NCI-H2196 (cell line): ENCODE results near the gene JADE3.

Source experiments
- DNase-seq: peaks from one replicate; lab custom pipeline; 2025; ENCODE audit not compliant: unreplicated experiment; lab: John Stamatoyannopoulos, UW

JADE3 gene

GRCh38 chrX:46912098-46912602, at the start of gene JADE3:
Gene JADE3 (plus strand): TSS chrX:46912421. CDS start chrX:46984895, 72,474 bp downstream.
- DNase-seq = peak; percentile 60

DNA sequence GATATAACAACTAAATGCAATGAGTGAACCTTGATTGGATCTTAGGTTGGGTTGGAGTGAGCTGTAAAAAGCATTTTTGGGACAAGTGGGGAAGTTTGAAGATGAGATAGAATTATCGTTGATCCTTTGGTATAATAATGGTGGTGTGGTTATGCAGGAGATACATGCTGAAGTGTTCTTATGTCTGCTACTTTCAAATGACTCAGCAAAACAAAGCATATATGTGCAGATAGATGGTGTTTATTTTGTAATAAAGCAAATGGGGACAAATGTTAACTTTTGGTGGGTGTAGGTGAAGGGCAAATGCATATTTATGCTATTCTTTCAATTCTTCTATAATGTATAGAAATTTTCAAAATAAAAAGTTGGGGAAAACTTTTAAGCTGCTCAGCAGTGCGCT, 49.1 kb upstream of the JADE3 start:
- no peak for DNase-seq

GRCh38 chrX:46864606-46865005, 47.6 kb upstream of the JADE3 start:
- no peak for DNase-seq

GRCh38 chrX:46865281-46865680, 46.9 kb upstream of the JADE3 start:
- DNase-seq = no peak

DNA sequence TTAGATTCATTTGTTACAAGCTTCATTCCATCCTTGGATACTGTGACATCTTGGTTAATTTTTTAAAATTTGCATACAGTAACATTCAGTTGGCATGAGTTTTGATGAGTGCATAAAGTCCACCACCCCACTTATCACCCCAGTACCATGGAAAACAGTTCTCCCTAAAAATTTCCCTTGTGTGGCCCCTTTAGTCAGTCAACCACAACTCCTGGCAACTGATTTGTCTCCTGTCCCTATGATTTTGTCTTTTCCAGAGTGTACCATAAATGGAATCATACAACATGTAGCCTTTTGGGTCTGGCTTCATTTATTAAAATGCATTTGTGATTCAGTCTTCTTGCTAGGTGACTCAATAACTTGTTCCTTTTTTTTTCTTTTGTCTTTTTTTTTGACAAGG, 45.5 kb upstream of the JADE3 start:
- no peak for DNase-seq

DNA sequence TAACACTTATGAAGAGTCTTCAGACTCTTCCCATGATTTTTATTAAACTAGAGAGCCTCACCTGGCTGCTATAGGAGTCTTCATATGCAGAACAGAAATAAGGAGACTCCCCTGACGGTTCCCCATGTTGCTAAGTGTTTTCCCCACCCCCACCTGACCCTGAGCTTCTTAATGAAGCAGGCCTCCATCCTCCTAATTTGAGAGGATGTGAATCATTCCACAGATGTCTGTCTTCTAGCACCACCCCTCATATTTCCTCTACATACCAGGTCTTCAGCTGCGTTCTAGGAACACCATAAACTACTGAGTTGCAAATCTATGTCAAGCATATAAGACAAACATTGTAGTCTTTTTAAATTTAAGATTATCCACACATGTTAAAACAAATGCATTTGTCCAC, 38.5 kb upstream of the JADE3 start:
- no peak for DNase-seq

GRCh38 chrX:46876901-46877300, 35.3 kb upstream of the JADE3 start:
- DNase-seq = no peak

- no peak for DNase-seq
Observed at GRCh38 chrX:46882266-46882665, 30.0 kb upstream of the JADE3 start.

- DNase-seq = no peak
Observed at GRCh38 chrX:46884799-46885198, 27.4 kb upstream of the JADE3 start.

DNA sequence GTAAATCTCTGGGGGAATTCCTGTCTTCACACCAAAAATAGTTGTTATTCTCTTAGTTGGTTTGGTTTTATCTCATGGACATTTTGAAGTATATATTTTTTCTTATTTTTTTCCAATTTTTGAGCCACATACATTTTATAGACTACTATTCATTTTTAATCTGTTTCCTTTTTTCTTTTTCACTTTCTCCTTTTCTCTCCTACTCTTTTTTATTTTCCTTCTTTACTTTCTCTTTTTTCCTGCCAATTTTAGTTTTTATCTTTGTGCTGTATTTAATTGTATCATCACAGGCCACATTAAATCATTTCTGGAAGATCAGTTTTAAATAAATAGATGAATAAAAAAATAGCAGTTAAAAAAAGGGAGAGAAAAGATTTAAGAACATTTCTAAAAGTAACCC, 14.0 kb upstream of the JADE3 start:
- DNase-seq = no peak

- DNase-seq = peak; percentile 60
Observed at GRCh38 chrX:46903458-46904242, 8.6 kb upstream of the JADE3 start.

DNA sequence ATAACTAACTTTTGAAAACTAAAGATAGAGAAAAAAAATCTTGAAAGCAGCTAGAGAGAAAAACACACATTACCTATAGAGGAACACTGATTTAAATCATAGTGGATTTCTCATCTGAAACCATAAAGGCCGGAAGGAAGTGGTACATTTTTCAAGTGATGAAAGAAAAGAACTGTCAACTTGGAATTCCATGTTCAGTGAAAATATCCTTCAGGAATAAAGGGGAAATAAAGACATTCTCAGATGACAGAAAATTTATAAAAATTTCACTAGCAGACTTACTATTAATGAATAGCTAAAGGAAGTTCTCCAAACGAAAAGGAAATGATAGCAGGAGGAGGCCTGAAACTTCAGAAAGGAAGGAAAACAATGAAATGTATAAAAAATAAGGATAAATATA, 7.6 kb upstream of the JADE3 start:
- DNase-seq = no peak

DNA sequence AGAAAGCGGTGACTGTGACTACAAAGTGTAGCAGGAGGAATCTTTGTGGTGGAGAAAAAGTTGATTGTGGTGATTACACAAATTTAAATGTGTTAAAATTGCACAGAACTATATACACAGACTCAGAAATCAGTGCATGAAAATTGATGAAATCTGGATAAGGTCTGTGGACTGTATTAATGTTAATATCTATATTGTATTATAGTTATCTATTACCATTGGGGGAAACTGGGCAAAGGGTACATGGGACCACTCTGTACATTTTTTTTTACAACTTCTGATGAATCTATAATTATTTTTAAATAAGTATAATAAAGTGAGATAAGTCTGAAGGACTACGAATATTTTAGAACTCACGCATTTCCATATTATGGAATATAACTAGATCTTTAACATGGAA, 1.8 kb upstream of the JADE3 start:
- no peak for DNase-seq

- DNase-seq = no peak
Observed at GRCh38 chrX:46912603-46913491, 626 bp downstream of the JADE3 start.

GRCh38 chrX:46913667-46914066, 1.4 kb downstream of the JADE3 start:
- no peak for DNase-seq

DNA sequence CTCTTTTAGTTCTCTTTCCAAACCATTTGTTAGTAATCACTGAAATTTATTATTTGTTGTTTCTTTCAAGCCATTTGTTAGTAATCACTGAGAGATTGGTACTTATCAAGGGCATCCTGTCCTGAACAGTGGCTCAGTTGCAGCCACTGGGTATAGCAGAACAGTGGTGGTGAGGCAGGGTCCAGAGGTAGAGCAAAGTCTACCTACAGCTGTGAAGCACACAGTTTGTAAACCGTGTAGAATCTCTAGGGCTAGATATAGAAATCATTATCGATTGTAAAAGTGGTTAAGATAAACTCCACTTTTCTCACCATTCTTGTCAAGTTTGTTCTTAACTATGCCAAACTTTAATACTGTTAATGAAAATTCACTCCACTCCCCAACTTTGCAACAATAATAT, 4.1 kb downstream of the JADE3 start:
- DNase-seq = no peak

DNA sequence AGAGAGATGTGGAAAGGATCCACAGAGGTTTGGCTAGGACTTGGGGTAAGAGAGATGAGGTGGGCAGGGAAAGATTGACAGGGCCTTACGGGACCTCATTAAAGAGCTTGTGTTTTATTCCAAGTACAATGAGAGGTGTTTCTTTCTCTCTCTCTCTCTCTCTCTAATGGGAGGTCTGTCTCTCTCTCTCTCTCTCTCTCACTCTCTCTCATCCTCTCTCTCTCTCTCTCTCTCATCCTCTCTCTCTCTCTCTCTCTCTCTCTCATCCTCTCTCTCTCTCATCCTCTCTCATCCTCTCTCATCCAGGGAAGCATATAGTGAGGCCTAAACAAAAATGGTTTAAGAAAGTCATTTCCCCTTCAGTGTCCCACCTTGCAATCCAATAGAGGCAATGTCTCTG, 5.4 kb downstream of the JADE3 start:
- no peak for DNase-seq

DNA sequence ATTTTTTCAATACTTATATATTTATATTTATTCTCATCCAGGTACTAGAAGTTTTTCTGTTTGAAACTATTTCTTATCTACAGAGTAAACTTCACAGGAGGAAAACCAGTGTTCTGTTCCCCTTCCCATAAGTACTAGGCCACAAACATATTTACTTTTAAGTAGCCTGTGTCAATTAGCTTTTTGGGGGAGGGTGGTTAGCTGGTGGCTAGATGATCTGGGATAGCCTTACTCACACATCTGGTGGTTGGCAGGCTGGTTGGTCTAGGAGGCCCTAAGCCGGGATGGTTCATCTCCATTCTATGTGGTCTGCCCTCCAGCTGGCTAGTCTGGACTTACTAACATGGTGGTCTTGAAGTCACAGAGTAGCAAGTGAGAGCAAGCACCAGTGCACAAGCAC, 6.2 kb downstream of the JADE3 start:
- DNase-seq = no peak

DNA sequence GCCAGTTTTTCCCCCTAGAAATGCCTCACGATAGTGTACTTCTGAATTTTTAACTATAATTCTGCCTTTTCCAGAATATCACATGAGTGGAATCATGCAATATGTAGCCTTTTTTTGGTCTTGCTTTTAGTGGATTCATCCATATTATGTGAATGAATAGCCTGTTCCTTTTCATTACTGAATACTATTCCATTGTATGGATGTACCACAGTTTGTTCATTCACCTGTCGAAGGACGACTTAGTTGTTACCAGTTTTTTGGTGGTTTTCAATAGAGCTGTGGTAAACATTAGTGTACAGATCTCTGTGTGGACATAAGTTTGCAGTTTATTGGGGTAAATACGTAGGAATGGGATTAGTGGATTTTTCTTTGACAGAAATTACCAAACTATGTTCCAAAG, 8.0 kb downstream of the JADE3 start:
- no peak for DNase-seq

GRCh38 chrX:46922611-46923010, 10.4 kb downstream of the JADE3 start:
- DNase-seq = no peak

- DNase-seq = no peak
Observed at GRCh38 chrX:46927718-46928117, 15.5 kb downstream of the JADE3 start.
